Lower lobe of right lung (tissue), 2 donors: Measurements from ENCODE around the gene C1QTNF7. TPM values are rescaled to one million over a fixed set of nuclear protein-coding genes. Genes with fewer than 3 reads are reported as not detected.

Experiments
- ATAC-seq, 2 donors: fragments of 200-7000 bp; cut with Tn5 transposase; one replicate each; pipeline ENCODE4 v1.9.1; 2020 to 2022; ENCODE audit warnings: mild to moderate bottlenecking in 2 of 2, moderate library complexity in 2 of 2
- DNase-seq: peaks from one replicate; pipeline ENCODE4 v3.0.0-alpha.2; 2020
- H3K27ac ChIP-seq: fragments of 200-600 bp; one replicate; pipeline ENCODE4 v1.8.0; 2022
- H3K27me3 ChIP-seq: fragments of 200-600 bp; one replicate; pipeline ENCODE4 v1.8.0; 2022; ENCODE audit warnings: low read depth
- H3K36me3 ChIP-seq: fragments of 200-600 bp; one replicate; pipeline ENCODE4 v1.8.0; 2022; ENCODE audit warnings: mild to moderate bottlenecking
- H3K4me1 ChIP-seq: fragments of 200-600 bp; one replicate; pipeline ENCODE4 v1.8.0; 2022
- H3K4me3 ChIP-seq: fragments of 200-600 bp; one replicate; pipeline ENCODE4 v1.8.0; 2022; ENCODE audit warnings: mild to moderate bottlenecking
- H3K9me3 ChIP-seq: fragments of 200-600 bp; one replicate; pipeline ENCODE4 v1.8.0; 2022
- CTCF ChIP-seq: fragments of 200-600 bp; IDR thresholded peaks from one replicate; pipeline ENCODE4 v1.8.0; 2022; ENCODE audit warnings: antibody characterized with exemption, mild to moderate bottlenecking
- intact Hi-C: fragments of 100-400 bp; cut with DNase I; formaldehyde crosslinking; loops from one replicate; pipeline ENCODE4 v1.11.0; 2022
- total RNA-seq: library from RNA; stranded (reverse); fragmentation: NEBNext Ultra II Directional; extraction: Animal tissue kit (Norgen Biotek cat#: 25700); gene quantifications from one replicate; pipeline ENCODE4 v1.2.1, GENCODE V29; 2021
- donor health status: DM: no; HTN: yes; CAD: no; lungs with severe emphysema.

C1QTNF7 gene
- total RNA-seq, 1 donor from 2014 or later = 10.7 TPM

DNA sequence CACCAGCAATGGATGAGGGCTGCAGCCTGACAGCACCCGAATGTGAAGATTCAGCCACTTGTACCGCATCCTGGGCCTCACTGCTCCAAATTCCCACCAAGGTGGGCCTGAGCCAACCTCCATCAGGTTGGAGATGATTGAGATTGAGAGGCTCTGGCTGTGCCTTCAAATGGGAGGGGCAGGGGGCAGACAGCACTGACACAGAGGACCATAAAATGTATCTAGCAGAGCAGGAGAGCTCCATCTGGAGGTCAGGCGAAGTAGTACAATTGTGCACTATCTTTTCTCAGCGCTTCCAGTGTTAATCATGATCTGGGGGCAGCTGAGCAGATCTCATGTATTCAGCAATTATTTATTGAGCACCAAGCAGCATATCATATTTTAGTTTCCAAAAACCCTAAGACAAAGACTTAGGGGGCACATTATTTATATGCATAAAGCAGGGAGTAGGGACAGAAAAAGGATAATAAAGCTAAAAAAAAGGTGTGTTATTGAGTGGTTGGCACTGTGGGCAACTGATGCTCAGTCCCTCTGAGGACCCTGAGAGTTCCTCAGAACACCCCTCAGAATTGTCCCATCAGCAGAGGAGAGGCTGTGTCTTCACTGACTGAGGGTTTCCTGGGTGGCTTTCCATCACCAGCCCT lies 31.6 kb upstream of the C1QTNF7 start:
- Histone ChIP-seq H3K27me3 (no peaks in the 10 kb centered on the region), H3K4me3 (no peak overlapping the region), H3K36me3 (no peaks in the 10 kb centered on the region), H3K27ac (no peak overlapping the region), H3K9me3 (no peaks in the 10 kb centered on the region), H3K4me1 (peaks cover 21% of the 10 kb centered on the region)
- ATAC-seq = peak; percentile 47 to 65
- intact Hi-C loops = no loop called here
- TF ChIP-seq CTCF = peak; percentile 65
- peak; percentile 47 for DNase-seq

- H3K27me3 ChIP-seq = no peaks in the 10 kb centered on the region
- no peaks in the 10 kb centered on the region for H3K36me3 ChIP-seq
- intact Hi-C loops = no loop called here
- no peak for ATAC-seq
- no peak for TF ChIP-seq CTCF
- DNase-seq = no peak
- H3K9me3 ChIP-seq = no peaks in the 10 kb centered on the region
- H3K4me3 ChIP-seq = no peak overlapping the region
- peaks cover 27% of the 10 kb centered on the region for H3K4me1 ChIP-seq
- no peak overlapping the region for H3K27ac ChIP-seq
These were observed 29.8 kb upstream of the C1QTNF7 start for GRCh38 chr4:15398001-15398400.

GRCh38 chr4:15398732-15399131 lies 29.1 kb upstream of the C1QTNF7 start:
- intact Hi-C loops = no loop called here
- no peak for TF ChIP-seq CTCF

DNA sequence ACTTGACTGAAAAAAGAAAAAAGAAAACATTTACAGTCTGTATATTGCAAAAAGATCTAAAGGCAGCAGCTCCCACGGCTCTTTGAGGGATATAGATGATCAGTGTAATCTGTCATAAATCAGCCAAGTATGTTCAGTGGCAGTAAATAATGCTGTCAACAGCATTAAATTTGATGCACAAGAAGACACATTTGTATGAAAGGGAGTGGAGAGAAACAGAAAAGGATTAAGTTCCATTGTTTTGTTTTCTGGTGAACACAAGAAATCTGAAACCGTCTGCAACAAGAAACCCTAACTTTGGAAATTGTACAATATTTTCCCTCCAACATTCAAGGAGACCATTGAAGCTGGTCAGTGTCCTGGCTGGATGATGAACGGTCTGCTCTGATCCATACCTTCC lies 27.6 kb upstream of the C1QTNF7 start:
- ATAC-seq (no peak), DNase-seq (no peak)
- Histone ChIP-seq H3K4me1 (peaks cover 27% of the 10 kb centered on the region), H3K27me3 (no peaks in the 10 kb centered on the region), H3K4me3 (no peak overlapping the region), H3K9me3 (no peaks in the 10 kb centered on the region), H3K27ac (peak overlapping the region; percentile 66), H3K36me3 (no peaks in the 10 kb centered on the region)
- TF ChIP-seq CTCF = no peak
- intact Hi-C loops = no loop called here

More at GRCh38 chr4:15398732-15399131, 29.1 kb upstream of the C1QTNF7 start:
- no peaks in the 10 kb centered on the region for H3K9me3 ChIP-seq
- H3K4me1 ChIP-seq = peaks cover 27% of the 10 kb centered on the region
- no peak for ATAC-seq
- no peak for DNase-seq
- no peaks in the 10 kb centered on the region for H3K36me3 ChIP-seq
- no peaks in the 10 kb centered on the region for H3K27me3 ChIP-seq
- H3K4me3 ChIP-seq = no peak overlapping the region
- H3K27ac ChIP-seq = no peak overlapping the region

DNA sequence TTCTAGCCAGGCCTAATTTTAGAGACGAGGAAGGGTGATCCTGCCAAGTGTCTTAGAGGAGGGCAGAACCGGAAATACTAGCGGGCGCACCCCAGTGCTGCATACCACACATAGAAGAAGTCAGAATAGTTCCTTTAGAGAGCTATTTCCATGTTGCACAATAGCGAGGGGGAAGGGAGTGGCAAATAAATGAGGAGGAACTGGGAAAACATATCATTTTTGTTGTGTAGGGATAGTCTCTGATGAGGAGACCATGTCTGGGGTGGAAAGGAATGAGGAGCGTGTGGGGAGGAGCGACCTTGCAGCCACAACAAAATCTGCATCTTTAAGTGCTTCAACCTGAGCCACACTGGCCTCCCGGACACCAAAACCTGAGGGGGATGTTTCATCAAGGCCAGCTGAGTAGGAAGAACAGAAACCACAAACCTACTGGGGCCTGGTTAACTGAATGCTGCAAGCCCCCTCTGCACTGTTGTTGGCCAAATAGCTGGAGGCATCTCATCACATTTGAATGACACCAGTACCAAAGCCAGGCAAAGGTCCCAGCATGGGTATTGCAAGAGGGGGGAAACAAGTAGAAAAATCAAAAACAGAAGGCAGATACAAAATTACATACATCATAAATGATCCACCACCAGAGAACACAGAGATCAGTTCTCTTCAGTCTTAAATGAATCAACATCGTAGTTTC lies 26.7 kb upstream of the C1QTNF7 start:
- Histone ChIP-seq H3K9me3 (no peaks in the 10 kb centered on the region), H3K4me1 (peaks cover 27% of the 10 kb centered on the region), H3K27ac (peak overlapping the region; percentile 66), H3K4me3 (no peak overlapping the region), H3K27me3 (no peaks in the 10 kb centered on the region), H3K36me3 (no peaks in the 10 kb centered on the region)
- intact Hi-C loops = no loop called here
- ATAC-seq = peak; percentile 95
- no peak for TF ChIP-seq CTCF
- DNase-seq = peak; percentile 85
